ENCODE data around the gene RICTOR.
A peak's percentile ranks its signal among the peaks of the same experiment; 100 is the strongest.
"Not testable (repeated sequence)": the region's sequence is repeated elsewhere in the genome, so short reads cannot be mapped to it uniquely, and the experiment has no call there.

Gene RICTOR

GRCh38 chr5:39021413-39021812 is 52.8 kb downstream of the RICTOR start:
- Histone ChIP-seq H3K9me3 (ENCODE audit: control insufficient read depth in 1 of 2, low read length in 2 of 2) (no peaks in the 10 kb centered on the region), H3K4me1 (ENCODE audit: control insufficient read depth in 1 of 2, insufficient read depth in 2 of 2, low read length in 2 of 2) (peaks cover 0 to 21% of the 10 kb centered on the region in 2 donors), H3K27ac (ENCODE audit: low read length) (no peak overlapping the region), H3K27me3 (ENCODE audit: low read depth, low read length) (no peaks in the 10 kb centered on the region), H3K36me3 (ENCODE audit: control insufficient read depth in 1 of 2, insufficient read depth in 2 of 2, low read length in 2 of 2) (peaks cover 10 to 12% of the 10 kb centered on the region in 2 donors), H3K4me3 (ENCODE audit: low read depth in 1 of 2, low read length in 2 of 2) (no peak overlapping the region)

DNA sequence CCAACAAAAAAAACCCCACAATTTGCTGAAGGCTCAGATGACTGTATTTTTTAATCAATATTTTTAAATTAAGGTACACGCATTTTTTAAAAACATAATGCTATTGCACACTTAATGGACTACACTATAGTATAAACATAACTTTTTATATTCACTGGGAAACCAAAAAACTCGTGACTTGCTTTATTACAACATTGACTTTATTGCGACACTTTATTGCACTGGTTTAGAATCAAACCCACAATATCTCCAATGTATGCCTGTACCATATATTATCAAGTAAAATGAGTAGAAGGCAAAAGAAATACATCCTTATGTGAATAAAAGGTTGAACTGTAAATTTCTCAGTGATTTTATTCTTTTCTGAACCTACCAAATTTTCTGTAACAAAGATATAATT is 53.7 kb downstream of the RICTOR start:
- Histone ChIP-seq H3K9me3 (ENCODE audit: control insufficient read depth in 1 of 2, low read length in 2 of 2) (no peaks in the 10 kb centered on the region), H3K36me3 (ENCODE audit: control insufficient read depth in 1 of 2, insufficient read depth in 2 of 2, low read length in 2 of 2) (peaks cover 10 to 12% of the 10 kb centered on the region in 2 donors), H3K4me1 (ENCODE audit: control insufficient read depth in 1 of 2, insufficient read depth in 2 of 2, low read length in 2 of 2) (peaks cover 0 to 26% of the 10 kb centered on the region in 2 donors), H3K27ac (ENCODE audit: low read length) (no peak overlapping the region), H3K27me3 (ENCODE audit: low read depth, low read length) (no peaks in the 10 kb centered on the region), H3K4me3 (ENCODE audit: low read depth in 1 of 2, low read length in 2 of 2) (no peak overlapping the region)

- Histone ChIP-seq H3K27ac (ENCODE audit: low read length) (no peak overlapping the region), H3K27me3 (ENCODE audit: low read depth, low read length) (no peaks in the 10 kb centered on the region), H3K4me1 (ENCODE audit: control insufficient read depth in 1 of 2, insufficient read depth in 2 of 2, low read length in 2 of 2) (peaks cover 0 to 19% of the 10 kb centered on the region in 2 donors), H3K9me3 (ENCODE audit: control insufficient read depth in 1 of 2, low read length in 2 of 2) (no peaks in the 10 kb centered on the region), H3K36me3 (ENCODE audit: control insufficient read depth in 1 of 2, insufficient read depth in 2 of 2, low read length in 2 of 2) (peaks cover 10 to 12% of the 10 kb centered on the region in 2 donors), H3K4me3 (ENCODE audit: low read depth in 1 of 2, low read length in 2 of 2) (no peak overlapping the region)
Measured at GRCh38 chr5:39019254-39019653, 54.9 kb downstream of the RICTOR start.

DNA sequence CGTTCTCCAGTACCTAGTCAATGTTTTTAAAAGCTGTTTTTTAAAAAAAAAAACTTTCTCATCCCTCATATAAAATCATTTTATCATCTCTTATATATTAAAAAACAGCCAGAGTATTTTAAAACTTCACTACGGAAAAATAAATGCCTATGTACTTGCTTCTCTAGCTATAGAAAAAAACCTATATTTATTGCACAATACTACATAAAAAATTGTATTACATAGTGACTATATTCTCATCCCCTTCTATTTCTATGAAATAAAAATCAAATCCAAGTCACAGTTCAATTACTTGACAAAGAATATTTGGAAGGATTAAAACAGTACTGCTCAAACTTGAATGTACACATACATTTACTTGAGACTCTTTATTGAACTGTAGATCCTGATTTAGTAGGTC is 56.7 kb downstream of the RICTOR start:
- Histone ChIP-seq H3K4me3 (ENCODE audit: low read depth in 1 of 2, low read length in 2 of 2) (no peak overlapping the region), H3K36me3 (ENCODE audit: control insufficient read depth in 1 of 2, insufficient read depth in 2 of 2, low read length in 2 of 2) (peaks cover 10 to 12% of the 10 kb centered on the region in 2 donors), H3K9me3 (ENCODE audit: control insufficient read depth in 1 of 2, low read length in 2 of 2) (no peaks in the 10 kb centered on the region), H3K27me3 (ENCODE audit: low read depth, low read length) (no peaks in the 10 kb centered on the region), H3K4me1 (ENCODE audit: control insufficient read depth in 1 of 2, insufficient read depth in 2 of 2, low read length in 2 of 2) (peaks cover 0 to 8% of the 10 kb centered on the region in 2 donors), H3K27ac (ENCODE audit: low read length) (no peak overlapping the region)

DNA sequence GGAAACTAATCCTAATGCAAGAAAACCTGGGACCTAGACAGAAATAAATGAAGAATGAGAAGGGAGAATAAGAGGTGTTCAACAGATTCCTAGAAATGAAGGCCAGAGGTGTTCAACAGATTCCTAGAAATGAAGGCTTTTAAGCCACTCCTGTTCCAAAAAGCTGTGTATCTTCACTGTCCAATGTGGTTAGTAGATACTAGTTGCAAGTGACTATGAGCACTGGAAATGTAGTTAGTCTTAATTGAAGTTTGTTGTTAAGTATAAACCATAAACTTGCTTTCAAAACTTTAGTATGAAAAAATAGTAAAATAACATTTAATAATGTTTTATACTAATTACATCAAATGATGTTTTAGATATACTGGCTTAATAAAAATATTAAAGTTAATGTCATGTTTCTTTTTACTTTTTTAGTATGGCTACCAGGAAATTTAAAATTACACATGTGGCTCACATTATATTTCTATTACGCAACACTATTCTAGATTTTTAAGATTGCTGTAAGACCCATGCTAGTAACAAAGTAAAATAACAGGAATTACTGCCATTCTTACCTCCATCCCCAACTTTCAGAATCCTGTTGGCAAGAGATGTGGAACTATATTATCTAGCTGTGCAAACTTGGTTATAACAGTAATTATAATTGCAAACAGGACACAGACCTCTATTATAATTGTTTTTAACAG is 57.5 kb downstream of the RICTOR start:
- H3K4me3 ChIP-seq (ENCODE audit: low read depth in 1 of 2, low read length in 2 of 2), result no peak overlapping the region
- peaks cover 12 to 14% of the 10 kb centered on the region in 2 donors for H3K36me3 ChIP-seq (ENCODE audit: control insufficient read depth in 1 of 2, insufficient read depth in 2 of 2, low read length in 2 of 2)
- H3K4me1 ChIP-seq (ENCODE audit: control insufficient read depth in 1 of 2, insufficient read depth in 2 of 2, low read length in 2 of 2), result peaks cover 0 to 8% of the 10 kb centered on the region in 2 donors
- H3K27me3 ChIP-seq (ENCODE audit: low read depth, low read length), result no peaks in the 10 kb centered on the region
- peak overlapping the region; percentile 86 for H3K27ac ChIP-seq (ENCODE audit: low read length)
- H3K9me3 ChIP-seq (ENCODE audit: control insufficient read depth in 1 of 2, low read length in 2 of 2), result no peaks in the 10 kb centered on the region

DNA sequence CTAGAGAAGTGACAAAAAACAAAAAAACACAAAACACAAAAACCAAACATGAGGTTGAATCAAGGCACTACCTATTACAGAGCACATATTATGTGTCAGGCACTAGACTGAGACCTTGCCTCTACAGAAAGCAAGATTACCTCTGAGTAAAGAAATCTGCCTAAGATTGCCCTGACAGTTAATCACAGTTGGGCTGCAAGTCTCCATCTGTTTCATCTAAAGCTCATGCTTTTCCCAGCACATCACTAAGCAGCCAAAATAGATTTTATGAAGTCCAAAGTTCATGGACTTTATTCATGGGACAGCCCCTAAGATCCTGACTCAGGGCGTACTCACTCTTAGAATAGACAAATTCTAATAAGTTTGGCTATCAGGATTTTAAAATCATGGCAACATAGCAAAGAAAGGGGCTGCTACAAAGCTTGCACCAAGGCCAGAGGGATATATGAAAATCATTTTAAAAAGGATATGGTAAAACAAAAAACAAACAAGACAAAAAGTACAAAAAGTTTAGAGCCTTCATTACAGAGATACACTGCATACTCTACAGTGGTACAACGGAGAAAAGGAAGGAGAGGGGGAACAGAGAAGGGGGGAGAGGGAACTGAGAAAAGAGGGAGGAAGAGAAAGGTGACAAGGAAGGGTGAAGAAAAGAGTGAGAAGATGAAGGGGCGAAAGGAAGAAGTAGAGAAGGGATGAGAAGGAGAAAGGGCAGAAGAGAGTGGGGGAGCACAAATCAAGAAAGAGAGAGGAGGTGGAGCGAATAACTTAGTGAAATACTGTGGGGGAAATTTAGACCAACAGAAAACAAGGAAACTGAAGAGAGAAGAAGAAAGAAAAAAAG is 58.2 kb downstream of the RICTOR start:
- H3K27ac ChIP-seq (ENCODE audit: low read length), result peak overlapping the region; percentile 86
- no peak overlapping the region for H3K4me3 ChIP-seq (ENCODE audit: low read depth in 1 of 2, low read length in 2 of 2)
- peaks cover 0 to 8% of the 10 kb centered on the region in 2 donors for H3K4me1 ChIP-seq (ENCODE audit: control insufficient read depth in 1 of 2, insufficient read depth in 2 of 2, low read length in 2 of 2)
- no peaks in the 10 kb centered on the region for H3K27me3 ChIP-seq (ENCODE audit: low read depth, low read length)
- peaks cover 0 to 3% of the 10 kb centered on the region in 2 donors for H3K9me3 ChIP-seq (ENCODE audit: control insufficient read depth in 1 of 2, low read length in 2 of 2)
- H3K36me3 ChIP-seq (ENCODE audit: control insufficient read depth in 1 of 2, insufficient read depth in 2 of 2, low read length in 2 of 2), result peaks cover 12 to 20% of the 10 kb centered on the region in 2 donors

GRCh38 chr5:39014561-39014960 is 59.6 kb downstream of the RICTOR start:
- Histone ChIP-seq H3K4me3 (ENCODE audit: low read depth in 1 of 2, low read length in 2 of 2) (no peak overlapping the region), H3K36me3 (ENCODE audit: control insufficient read depth in 1 of 2, insufficient read depth in 2 of 2, low read length in 2 of 2) (peaks cover 12 to 19% of the 10 kb centered on the region in 2 donors), H3K4me1 (ENCODE audit: control insufficient read depth in 1 of 2, insufficient read depth in 2 of 2, low read length in 2 of 2) (peaks cover 0 to 8% of the 10 kb centered on the region in 2 donors), H3K9me3 (ENCODE audit: control insufficient read depth in 1 of 2, low read length in 2 of 2) (peaks cover 0 to 4% of the 10 kb centered on the region in 2 donors), H3K27me3 (ENCODE audit: low read depth, low read length) (no peaks in the 10 kb centered on the region), H3K27ac (ENCODE audit: low read length) (peak overlapping the region; percentile 86)

DNA sequence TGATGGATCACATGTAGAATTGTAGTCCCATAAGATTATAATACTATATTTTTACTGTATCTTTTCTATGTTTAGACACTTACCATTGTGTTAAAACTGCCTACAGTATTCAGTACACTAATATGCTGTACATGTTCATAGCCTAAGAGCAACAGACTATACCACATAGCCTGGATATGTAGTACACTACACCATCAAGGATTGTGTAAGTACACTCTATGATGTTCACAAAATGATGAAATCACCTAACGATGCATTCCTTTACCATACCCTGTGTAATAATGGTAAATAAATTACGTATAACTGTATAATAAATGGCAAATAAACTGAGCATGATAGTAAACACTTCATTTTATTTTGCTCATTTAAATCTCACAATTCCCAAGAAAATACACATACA is 60.3 kb downstream of the RICTOR start:
- H3K9me3 ChIP-seq (ENCODE audit: control insufficient read depth in 1 of 2, low read length in 2 of 2), result peaks cover 0 to 4% of the 10 kb centered on the region in 2 donors
- H3K4me3 ChIP-seq (ENCODE audit: low read depth in 1 of 2, low read length in 2 of 2), result no peak overlapping the region
- H3K27ac ChIP-seq (ENCODE audit: low read length), result peak overlapping the region; percentile 70
- peaks cover 0 to 8% of the 10 kb centered on the region in 2 donors for H3K4me1 ChIP-seq (ENCODE audit: control insufficient read depth in 1 of 2, insufficient read depth in 2 of 2, low read length in 2 of 2)
- peaks cover 9 to 18% of the 10 kb centered on the region in 2 donors for H3K36me3 ChIP-seq (ENCODE audit: control insufficient read depth in 1 of 2, insufficient read depth in 2 of 2, low read length in 2 of 2)
- no peaks in the 10 kb centered on the region for H3K27me3 ChIP-seq (ENCODE audit: low read depth, low read length)

DNA sequence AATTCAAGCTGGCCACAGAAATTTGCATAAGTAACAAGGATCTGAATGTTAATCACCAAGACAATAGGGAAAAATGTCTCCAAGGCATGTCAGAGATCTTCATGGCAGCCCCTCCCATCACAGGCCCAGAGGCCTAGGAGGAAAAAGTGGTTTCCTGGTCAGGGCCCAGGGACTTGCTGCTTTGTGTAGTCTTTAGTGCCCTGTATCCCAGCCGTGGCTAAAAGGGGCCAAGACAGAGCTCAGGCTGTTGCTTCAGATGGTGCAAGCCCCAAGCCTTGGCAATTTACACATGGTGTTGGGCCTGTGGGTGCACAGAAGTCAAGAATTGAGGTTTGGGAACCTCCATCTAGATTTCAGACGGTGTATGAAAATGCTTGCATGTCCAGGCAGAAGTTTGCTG is 63.2 kb downstream of the RICTOR start:
- H3K4me3 ChIP-seq (ENCODE audit: low read depth in 1 of 2, low read length in 2 of 2); H3K4me1 ChIP-seq (ENCODE audit: control insufficient read depth in 1 of 2, insufficient read depth in 2 of 2, low read length in 2 of 2); H3K9me3 ChIP-seq (ENCODE audit: control insufficient read depth in 1 of 2, low read length in 2 of 2); H3K27ac ChIP-seq (ENCODE audit: low read length); H3K27me3 ChIP-seq (ENCODE audit: low read depth, low read length): not testable (repeated sequence)
- peaks cover 0 to 12% of the 10 kb centered on the region in 2 donors for H3K36me3 ChIP-seq (ENCODE audit: control insufficient read depth in 1 of 2, insufficient read depth in 2 of 2, low read length in 2 of 2)

- peaks cover 0 to 12% of the 10 kb centered on the region in 2 donors for H3K36me3 ChIP-seq (ENCODE audit: control insufficient read depth in 1 of 2, insufficient read depth in 2 of 2, low read length in 2 of 2)
- no peak overlapping the region for H3K4me3 ChIP-seq (ENCODE audit: low read depth in 1 of 2, low read length in 2 of 2)
- no peaks in the 10 kb centered on the region for H3K27me3 ChIP-seq (ENCODE audit: low read depth, low read length)
- no peak overlapping the region for H3K27ac ChIP-seq (ENCODE audit: low read length)
- H3K9me3 ChIP-seq (ENCODE audit: control insufficient read depth in 1 of 2, low read length in 2 of 2), result peaks cover 0 to 4% of the 10 kb centered on the region in 2 donors
- no peaks in the 10 kb centered on the region for H3K4me1 ChIP-seq (ENCODE audit: control insufficient read depth in 1 of 2, insufficient read depth in 2 of 2, low read length in 2 of 2)
Measured at GRCh38 chr5:39009981-39010380, 64.2 kb downstream of the RICTOR start.

GRCh38 chr5:39009280-39009679 is 64.9 kb downstream of the RICTOR start:
- Histone ChIP-seq H3K36me3 (ENCODE audit: control insufficient read depth in 1 of 2, insufficient read depth in 2 of 2, low read length in 2 of 2) (peaks cover 0 to 12% of the 10 kb centered on the region in 2 donors), H3K27ac (ENCODE audit: low read length) (no peak overlapping the region), H3K4me3 (ENCODE audit: low read depth in 1 of 2, low read length in 2 of 2) (no peak overlapping the region), H3K9me3 (ENCODE audit: control insufficient read depth in 1 of 2, low read length in 2 of 2) (peaks cover 0 to 4% of the 10 kb centered on the region in 2 donors), H3K27me3 (ENCODE audit: low read depth, low read length) (no peaks in the 10 kb centered on the region), H3K4me1 (ENCODE audit: control insufficient read depth in 1 of 2, insufficient read depth in 2 of 2, low read length in 2 of 2) (no peaks in the 10 kb centered on the region)

Data from muscle layer of duodenum (tissue), 2 donors.